Liver (tissue), 3 donors: Measurements from ENCODE around the gene CALML3.

Experiments
- EGR1 ChIP-seq, 2 donors: IDR thresholded peaks; 2 replicates each; pipeline ENCODE4 v1.6.1; 2016 to 2018; ENCODE audit warnings: antibody characterized with exemption in 2 of 2, low read depth in 2 of 2
- GABPA ChIP-seq, 2 donors: IDR thresholded peaks in 1 of 2; conservative IDR thresholded peaks in 1 of 2; 2 replicates each; pipeline ENCODE4 v1.6.1; 2016; ENCODE audit warnings: antibody characterized with exemption in 2 of 2, mild to moderate bottlenecking in 1 of 2, moderate library complexity in 1 of 2
- JUND ChIP-seq, 2 donors: IDR thresholded peaks; 2 replicates each; pipeline ENCODE4 v1.6.1; 2016; ENCODE audit warnings: antibody characterized with exemption in 2 of 2
- NR2F2 ChIP-seq: IDR thresholded peaks from 2 replicates; pipeline ENCODE4 v1.6.1; 2016; ENCODE audit warnings: antibody characterized with exemption
- RAD21 ChIP-seq, 2 donors: IDR thresholded peaks; 2 replicates each; pipeline ENCODE4 v1.6.1; 2016; ENCODE audit warnings: antibody characterized with exemption in 2 of 2, mild to moderate bottlenecking in 2 of 2
- RXRA ChIP-seq, 2 donors: IDR thresholded peaks; 2 replicates each; pipeline ENCODE4 v1.6.1; 2017 to 2018; ENCODE audit warnings: antibody characterized with exemption in 2 of 2, mild to moderate bottlenecking in 1 of 2
- SP1 ChIP-seq: IDR thresholded peaks from 2 replicates; pipeline ENCODE4 v1.6.1; 2018; ENCODE audit warnings: antibody characterized with exemption, mild to moderate bottlenecking
- TAF1 ChIP-seq: conservative IDR thresholded peaks from 2 replicates; pipeline ENCODE4 v1.6.1; 2016; ENCODE audit warnings: antibody characterized with exemption, mild to moderate bottlenecking
- YY1 ChIP-seq: IDR thresholded peaks from 2 replicates; pipeline ENCODE4 v1.6.1; 2016; ENCODE audit warnings: antibody characterized with exemption, mild to moderate bottlenecking
- TF ChIP-seq, protein P1 (sequence below): IDR thresholded peaks from 2 replicates; pipeline ENCODE4 v1.6.1; 2016; ENCODE audit warnings: antibody characterized with exemption, mild to moderate bottlenecking
- TF ChIP-seq, protein P2 (sequence below): fragments of 150-350 bp; IDR thresholded peaks from 2 replicates; pipeline ENCODE4 v1.5.1; 2017; ENCODE audit warnings: improper control_type of control experiment, low read depth, low read length; ENCODE audit not compliant: missing input control
- TF ChIP-seq, protein P3 (sequence below): IDR thresholded peaks from 2 replicates; pipeline ENCODE4 v1.6.1; 2016; ENCODE audit warnings: antibody characterized with exemption
- donor health status: healthy.
- donor health status: healthy.

DNA sequence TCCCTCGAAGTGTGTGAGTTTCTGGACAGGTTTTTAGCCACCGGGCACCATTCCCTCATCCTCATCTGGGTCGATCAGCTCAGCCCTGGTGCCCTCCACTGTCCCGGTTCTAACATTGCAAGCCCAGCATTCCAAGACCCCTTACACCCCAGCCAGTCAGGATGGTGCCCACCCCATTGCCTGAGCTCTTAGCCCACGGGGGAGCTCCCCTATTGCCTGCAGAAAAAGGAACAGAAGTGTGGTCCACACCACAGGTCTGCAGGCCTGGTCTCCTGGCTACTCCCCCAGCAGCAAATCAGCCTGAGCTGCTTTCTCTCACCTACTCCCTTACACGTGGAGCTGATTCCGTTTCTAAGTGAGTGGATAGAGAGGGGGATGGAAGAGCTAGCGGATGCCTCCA, 30.1 kb upstream of the CALML3 start:
- TF ChIP-seq, protein P1, sequence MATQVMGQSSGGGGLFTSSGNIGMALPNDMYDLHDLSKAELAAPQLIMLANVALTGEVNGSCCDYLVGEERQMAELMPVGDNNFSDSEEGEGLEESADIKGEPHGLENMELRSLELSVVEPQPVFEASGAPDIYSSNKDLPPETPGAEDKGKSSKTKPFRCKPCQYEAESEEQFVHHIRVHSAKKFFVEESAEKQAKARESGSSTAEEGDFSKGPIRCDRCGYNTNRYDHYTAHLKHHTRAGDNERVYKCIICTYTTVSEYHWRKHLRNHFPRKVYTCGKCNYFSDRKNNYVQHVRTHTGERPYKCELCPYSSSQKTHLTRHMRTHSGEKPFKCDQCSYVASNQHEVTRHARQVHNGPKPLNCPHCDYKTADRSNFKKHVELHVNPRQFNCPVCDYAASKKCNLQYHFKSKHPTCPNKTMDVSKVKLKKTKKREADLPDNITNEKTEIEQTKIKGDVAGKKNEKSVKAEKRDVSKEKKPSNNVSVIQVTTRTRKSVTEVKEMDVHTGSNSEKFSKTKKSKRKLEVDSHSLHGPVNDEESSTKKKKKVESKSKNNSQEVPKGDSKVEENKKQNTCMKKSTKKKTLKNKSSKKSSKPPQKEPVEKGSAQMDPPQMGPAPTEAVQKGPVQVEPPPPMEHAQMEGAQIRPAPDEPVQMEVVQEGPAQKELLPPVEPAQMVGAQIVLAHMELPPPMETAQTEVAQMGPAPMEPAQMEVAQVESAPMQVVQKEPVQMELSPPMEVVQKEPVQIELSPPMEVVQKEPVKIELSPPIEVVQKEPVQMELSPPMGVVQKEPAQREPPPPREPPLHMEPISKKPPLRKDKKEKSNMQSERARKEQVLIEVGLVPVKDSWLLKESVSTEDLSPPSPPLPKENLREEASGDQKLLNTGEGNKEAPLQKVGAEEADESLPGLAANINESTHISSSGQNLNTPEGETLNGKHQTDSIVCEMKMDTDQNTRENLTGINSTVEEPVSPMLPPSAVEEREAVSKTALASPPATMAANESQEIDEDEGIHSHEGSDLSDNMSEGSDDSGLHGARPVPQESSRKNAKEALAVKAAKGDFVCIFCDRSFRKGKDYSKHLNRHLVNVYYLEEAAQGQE, result no peak
- TF ChIP-seq RAD21 (IDR thresholded peaks at IDR 0.05), result no peak
- no peak for TF ChIP-seq YY1
- TF ChIP-seq, protein P2, sequence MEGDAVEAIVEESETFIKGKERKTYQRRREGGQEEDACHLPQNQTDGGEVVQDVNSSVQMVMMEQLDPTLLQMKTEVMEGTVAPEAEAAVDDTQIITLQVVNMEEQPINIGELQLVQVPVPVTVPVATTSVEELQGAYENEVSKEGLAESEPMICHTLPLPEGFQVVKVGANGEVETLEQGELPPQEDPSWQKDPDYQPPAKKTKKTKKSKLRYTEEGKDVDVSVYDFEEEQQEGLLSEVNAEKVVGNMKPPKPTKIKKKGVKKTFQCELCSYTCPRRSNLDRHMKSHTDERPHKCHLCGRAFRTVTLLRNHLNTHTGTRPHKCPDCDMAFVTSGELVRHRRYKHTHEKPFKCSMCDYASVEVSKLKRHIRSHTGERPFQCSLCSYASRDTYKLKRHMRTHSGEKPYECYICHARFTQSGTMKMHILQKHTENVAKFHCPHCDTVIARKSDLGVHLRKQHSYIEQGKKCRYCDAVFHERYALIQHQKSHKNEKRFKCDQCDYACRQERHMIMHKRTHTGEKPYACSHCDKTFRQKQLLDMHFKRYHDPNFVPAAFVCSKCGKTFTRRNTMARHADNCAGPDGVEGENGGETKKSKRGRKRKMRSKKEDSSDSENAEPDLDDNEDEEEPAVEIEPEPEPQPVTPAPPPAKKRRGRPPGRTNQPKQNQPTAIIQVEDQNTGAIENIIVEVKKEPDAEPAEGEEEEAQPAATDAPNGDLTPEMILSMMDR, result no peak
- TF ChIP-seq, protein P3, sequence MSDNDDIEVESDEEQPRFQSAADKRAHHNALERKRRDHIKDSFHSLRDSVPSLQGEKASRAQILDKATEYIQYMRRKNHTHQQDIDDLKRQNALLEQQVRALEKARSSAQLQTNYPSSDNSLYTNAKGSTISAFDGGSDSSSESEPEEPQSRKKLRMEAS, result no peak
- no peak for TF ChIP-seq TAF1
- no peak for TF ChIP-seq SP1
- TF ChIP-seq EGR1 (IDR thresholded peaks at IDR 0.05; ENCODE audit: low read depth in 2 of 2), result no peak
- TF ChIP-seq NR2F2, result no peak
- TF ChIP-seq GABPA (IDR thresholded peaks at IDR 0.05 in 1 of 2, conservative IDR thresholded peaks at IDR 0.05 in 1 of 2), result no peak
- no peak for TF ChIP-seq JUND (IDR thresholded peaks at IDR 0.05)
- no peak for TF ChIP-seq RXRA (IDR thresholded peaks at IDR 0.05)
